Prostate gland (tissue), 2 donors: ENCODE measurements around the gene METTL26.

Experiments used
- CTCF ChIP-seq, 4 experiments: fragments of 200-600 bp in 2 of 4; fragments of 450-650 bp in 2 of 4; sonication (generic) in 2 of 4; IDR thresholded peaks; 1 replicate in 3 of 4; 2 replicates in 1 of 4; pipeline ENCODE4 v1.5.1; 2016 to 2019; ENCODE audit warnings: antibody characterized with exemption in 4 of 4, mild to moderate bottlenecking in 2 of 4, moderate library complexity in 2 of 4
- POLR2AphosphoS5 ChIP-seq: sonication (generic); formaldehyde crosslinking; IDR thresholded peaks from one replicate; pipeline ENCODE4 v1.6.1; 2017; ENCODE audit warnings: antibody characterized with exemption

GRCh38 chr16:680625-680945, 44.5 kb upstream of the METTL26 start:
- no peak for TF ChIP-seq CTCF (IDR thresholded peaks at IDR 0.05)
- no peak for TF ChIP-seq POLR2AphosphoS5
